Cardiac atrium fibroblast (primary cell): ENCODE measurements around the gene SIGLEC15. TPM values are rescaled to one million over a fixed set of nuclear protein-coding genes. Genes with fewer than 3 reads are reported as not detected.

Source experiments
- total RNA-seq: library from RNA; depleted of rRNA; stranded (reverse); fragments of >200 nt; gene quantifications from 2 replicates; pipeline ENCODE4 v1.2.3, GENCODE V29; 2015

The SIGLEC15 gene
- not detected in 2 replicates for total RNA-seq

GRCh38 chr18:45825258-45826044 lies at the start of gene SIGLEC15:
Gene SIGLEC15, plus strand, starts transcription at chr18:45825675. Its CDS starts 54 bp downstream, at chr18:45825729.

Other genes with a start within 250 kb of the SIGLEC15 start
- not detected in 2 replicates for gene SLC14A2, start 210.2 kb upstream of the SIGLEC15 start, total RNA-seq
- 0.49 TPM in 1 of 2 replicates, not detected in the other for gene SLC14A1, start 101.5 kb upstream of the SIGLEC15 start, total RNA-seq
- gene EPG5, start 141.7 kb downstream of the SIGLEC15 start, total RNA-seq = 16.1 and 23.7 TPM in 2 replicates
- 1.8 and 3.1 TPM in 2 replicates for gene PSTPIP2, start 246.6 kb downstream of the SIGLEC15 start, total RNA-seq